ENCODE results near the gene SMYD2. TPM values are rescaled to one million over a fixed set of nuclear protein-coding genes. Genes with fewer than 3 reads are reported as not detected.

Gene SMYD2
- total and polyA plus RNA-seq, 2 experiments from 2014 or later: 34.4 to 39.8 TPM

- no peaks in the 10 kb centered on the region for H3K79me2 ChIP-seq
- H4K20me1 ChIP-seq (ENCODE audit: insufficient read depth, poor library complexity, severe bottlenecking): no peaks in the 10 kb centered on the region
- DNase-seq (ENCODE audit: low spot score): no peak
- no peak overlapping the region for H3K27ac ChIP-seq
- WGBS (ENCODE audit: low lambda C conversion rate, missing lambda C conversion rate): 80% methylated on average over 6 of the region's 6 CpGs
- H2AFZ ChIP-seq: no peak overlapping the region
- TF ChIP-seq CTCF (IDR thresholded peaks at IDR 0.05; ENCODE audit: poor library complexity): no peak
- TF ChIP-seq EZH2phosphoT487 (IDR thresholded peaks at IDR 0.05; ENCODE audit: low read depth, severe bottlenecking, unreplicated experiment): no peak
- TF ChIP-seq EZH2 (IDR thresholded peaks at IDR 0.05; ENCODE audit: borderline replicate concordance): no peak
- H3K36me3 ChIP-seq (replicated peaks; ENCODE audit: insufficient read depth, low read depth): peaks cover 5% of the 10 kb centered on the region
- no peaks in the 10 kb centered on the region for H3K9me2 ChIP-seq (replicated peaks; ENCODE audit: insufficient read depth)
- peaks cover 10% of the 10 kb centered on the region for H3K4me1 ChIP-seq (ENCODE audit: insufficient read depth)
- H3K27me3 ChIP-seq: no peaks in the 10 kb centered on the region
- H3K4me2 ChIP-seq: no peak overlapping the region
- H3K9me3 ChIP-seq (ENCODE audit: low read depth): no peaks in the 10 kb centered on the region
- no peak overlapping the region for H3K4me3 ChIP-seq
Observed at GRCh38 chr1:214379236-214379970, 98.4 kb downstream of the SMYD2 start.

- no peaks in the 10 kb centered on the region for H3K79me2 ChIP-seq
- H3K27me3 ChIP-seq: no peaks in the 10 kb centered on the region
- no peaks in the 10 kb centered on the region for H4K20me1 ChIP-seq (ENCODE audit: insufficient read depth, poor library complexity, severe bottlenecking)
- H3K27ac ChIP-seq: no peak overlapping the region
- H3K4me1 ChIP-seq (ENCODE audit: insufficient read depth): peaks cover 10% of the 10 kb centered on the region
- no peaks in the 10 kb centered on the region for H3K9me2 ChIP-seq (replicated peaks; ENCODE audit: insufficient read depth)
- peaks cover 5% of the 10 kb centered on the region for H3K36me3 ChIP-seq (replicated peaks; ENCODE audit: insufficient read depth, low read depth)
- no peaks in the 10 kb centered on the region for H3K9me3 ChIP-seq (ENCODE audit: low read depth)
- no peak overlapping the region for H3K4me2 ChIP-seq
- no peak overlapping the region for H3K4me3 ChIP-seq
- peak; percentile 10 for DNase-seq (ENCODE audit: low spot score)
- 62% methylated on average over 3 of the region's 3 CpGs for WGBS (ENCODE audit: low lambda C conversion rate, missing lambda C conversion rate)
- TF ChIP-seq EZH2phosphoT487 (IDR thresholded peaks at IDR 0.05; ENCODE audit: low read depth, severe bottlenecking, unreplicated experiment) (no peak), EZH2 (IDR thresholded peaks at IDR 0.05; ENCODE audit: borderline replicate concordance) (no peak), CTCF (IDR thresholded peaks at IDR 0.05; ENCODE audit: poor library complexity) (no peak)
- H2AFZ ChIP-seq: no peak overlapping the region
Observed at GRCh38 chr1:214380396-214380795, 99.4 kb downstream of the SMYD2 start.

- Histone ChIP-seq H3K9me2 (replicated peaks; ENCODE audit: insufficient read depth) (no peaks in the 10 kb centered on the region), H3K79me2 (no peaks in the 10 kb centered on the region), H3K4me3 (no peak overlapping the region), H3K9me3 (ENCODE audit: low read depth) (no peaks in the 10 kb centered on the region), H3K4me1 (ENCODE audit: insufficient read depth) (peaks cover 10% of the 10 kb centered on the region), H4K20me1 (ENCODE audit: insufficient read depth, poor library complexity, severe bottlenecking) (no peaks in the 10 kb centered on the region), H3K27me3 (no peaks in the 10 kb centered on the region), H3K27ac (no peak overlapping the region), H2AFZ (no peak overlapping the region), H3K36me3 (replicated peaks; ENCODE audit: insufficient read depth, low read depth) (peaks cover 5% of the 10 kb centered on the region), H3K4me2 (no peak overlapping the region)
- TF ChIP-seq EZH2phosphoT487 (IDR thresholded peaks at IDR 0.05; ENCODE audit: low read depth, severe bottlenecking, unreplicated experiment) (no peak), EZH2 (IDR thresholded peaks at IDR 0.05; ENCODE audit: borderline replicate concordance) (no peak), CTCF (IDR thresholded peaks at IDR 0.05; ENCODE audit: poor library complexity) (no peak)
- 64% methylated on average over 1 of the region's 1 CpG for WGBS (ENCODE audit: low lambda C conversion rate, missing lambda C conversion rate)
- DNase-seq (ENCODE audit: low spot score): no peak
Observed at GRCh38 chr1:214380986-214381695, 100.2 kb downstream of the SMYD2 start.
